OCI-LY1 (cell line): Measurements from ENCODE around the gene RNASE8.

Experiments
- EZH2 ChIP-seq: fragments of 200-600 bp; sonication (generic), shearing (Covaris generic); IDR thresholded peaks from 2 replicates; pipeline ENCODE4 v1.8.0; 2017; ENCODE audit warnings: borderline replicate concordance, mixed run types, mild to moderate bottlenecking, antibody characterized with exemption, low read length, moderate library complexity, mixed read lengths
- TF ChIP-seq, protein P1 (sequence below): fragments of 200-600 bp; sonication (generic), shearing (Covaris generic); IDR thresholded peaks from 2 replicates; pipeline ENCODE4 v1.5.1; 2017; ENCODE audit warnings: mild to moderate bottlenecking, antibody characterized with exemption, low read length, moderate library complexity, mixed read lengths

DNA sequence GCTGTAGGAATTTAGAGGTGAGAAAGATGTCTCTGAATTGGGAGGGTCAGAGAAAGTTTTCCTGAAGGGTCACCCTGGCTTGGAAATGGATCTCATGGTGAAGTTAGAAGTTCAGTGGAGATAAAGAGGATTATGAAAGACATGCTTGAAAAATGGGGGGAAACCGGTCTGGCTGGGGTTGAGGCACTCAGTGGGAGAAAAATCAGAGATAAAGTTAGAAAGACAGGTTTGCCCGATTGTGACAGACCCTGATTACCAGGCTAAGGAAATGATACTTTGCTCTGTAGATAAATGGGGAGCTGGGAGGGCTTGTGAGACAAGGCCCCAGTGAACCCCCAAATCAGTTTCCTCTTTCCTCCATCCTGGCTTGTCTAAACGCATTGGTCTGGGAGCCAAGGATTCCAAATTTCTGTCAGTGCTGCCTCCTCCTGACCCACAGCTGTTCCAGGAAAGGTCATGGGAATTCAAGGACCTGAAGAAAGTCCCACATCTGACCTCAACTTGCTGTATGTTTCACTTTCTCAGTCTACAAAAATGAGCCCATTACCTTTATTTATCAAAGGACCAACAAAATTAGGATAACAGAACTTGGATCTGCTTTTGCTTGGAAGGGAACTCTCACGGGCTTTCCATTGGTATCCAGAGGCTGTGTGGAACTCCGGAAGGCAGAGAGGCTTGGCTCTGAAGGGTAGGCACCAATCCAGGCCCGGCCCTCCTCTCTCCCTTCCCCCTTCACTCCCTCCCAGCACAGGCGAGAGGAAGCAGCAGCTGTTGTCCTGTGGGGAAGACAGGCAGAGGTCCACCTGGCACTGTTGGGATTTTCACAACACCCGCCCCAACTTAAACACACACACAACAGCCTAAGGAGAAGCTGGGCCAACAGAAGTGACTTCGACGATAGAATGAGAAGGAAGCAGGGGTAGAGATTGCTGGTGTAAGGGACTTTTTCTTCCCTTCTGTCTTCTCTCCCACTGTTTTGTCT, 18.9 kb upstream of the RNASE8 start:
- TF ChIP-seq, protein P1, sequence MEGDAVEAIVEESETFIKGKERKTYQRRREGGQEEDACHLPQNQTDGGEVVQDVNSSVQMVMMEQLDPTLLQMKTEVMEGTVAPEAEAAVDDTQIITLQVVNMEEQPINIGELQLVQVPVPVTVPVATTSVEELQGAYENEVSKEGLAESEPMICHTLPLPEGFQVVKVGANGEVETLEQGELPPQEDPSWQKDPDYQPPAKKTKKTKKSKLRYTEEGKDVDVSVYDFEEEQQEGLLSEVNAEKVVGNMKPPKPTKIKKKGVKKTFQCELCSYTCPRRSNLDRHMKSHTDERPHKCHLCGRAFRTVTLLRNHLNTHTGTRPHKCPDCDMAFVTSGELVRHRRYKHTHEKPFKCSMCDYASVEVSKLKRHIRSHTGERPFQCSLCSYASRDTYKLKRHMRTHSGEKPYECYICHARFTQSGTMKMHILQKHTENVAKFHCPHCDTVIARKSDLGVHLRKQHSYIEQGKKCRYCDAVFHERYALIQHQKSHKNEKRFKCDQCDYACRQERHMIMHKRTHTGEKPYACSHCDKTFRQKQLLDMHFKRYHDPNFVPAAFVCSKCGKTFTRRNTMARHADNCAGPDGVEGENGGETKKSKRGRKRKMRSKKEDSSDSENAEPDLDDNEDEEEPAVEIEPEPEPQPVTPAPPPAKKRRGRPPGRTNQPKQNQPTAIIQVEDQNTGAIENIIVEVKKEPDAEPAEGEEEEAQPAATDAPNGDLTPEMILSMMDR = no peak
- no peak for TF ChIP-seq EZH2
